NCI-H345 (cell line): ENCODE data around the gene TRIP13.
A peak's percentile ranks its signal among the peaks of the same experiment; 100 is the strongest.
"Not testable (repeated sequence)": the region's sequence is repeated elsewhere in the genome, so short reads cannot be mapped to it uniquely, and the experiment has no call there.

Source experiments
- DNase-seq: peaks from one replicate; lab custom pipeline; 2025; lab: John Stamatoyannopoulos, UW

Gene TRIP13, protein sequence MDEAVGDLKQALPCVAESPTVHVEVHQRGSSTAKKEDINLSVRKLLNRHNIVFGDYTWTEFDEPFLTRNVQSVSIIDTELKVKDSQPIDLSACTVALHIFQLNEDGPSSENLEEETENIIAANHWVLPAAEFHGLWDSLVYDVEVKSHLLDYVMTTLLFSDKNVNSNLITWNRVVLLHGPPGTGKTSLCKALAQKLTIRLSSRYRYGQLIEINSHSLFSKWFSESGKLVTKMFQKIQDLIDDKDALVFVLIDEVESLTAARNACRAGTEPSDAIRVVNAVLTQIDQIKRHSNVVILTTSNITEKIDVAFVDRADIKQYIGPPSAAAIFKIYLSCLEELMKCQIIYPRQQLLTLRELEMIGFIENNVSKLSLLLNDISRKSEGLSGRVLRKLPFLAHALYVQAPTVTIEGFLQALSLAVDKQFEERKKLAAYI

DNA sequence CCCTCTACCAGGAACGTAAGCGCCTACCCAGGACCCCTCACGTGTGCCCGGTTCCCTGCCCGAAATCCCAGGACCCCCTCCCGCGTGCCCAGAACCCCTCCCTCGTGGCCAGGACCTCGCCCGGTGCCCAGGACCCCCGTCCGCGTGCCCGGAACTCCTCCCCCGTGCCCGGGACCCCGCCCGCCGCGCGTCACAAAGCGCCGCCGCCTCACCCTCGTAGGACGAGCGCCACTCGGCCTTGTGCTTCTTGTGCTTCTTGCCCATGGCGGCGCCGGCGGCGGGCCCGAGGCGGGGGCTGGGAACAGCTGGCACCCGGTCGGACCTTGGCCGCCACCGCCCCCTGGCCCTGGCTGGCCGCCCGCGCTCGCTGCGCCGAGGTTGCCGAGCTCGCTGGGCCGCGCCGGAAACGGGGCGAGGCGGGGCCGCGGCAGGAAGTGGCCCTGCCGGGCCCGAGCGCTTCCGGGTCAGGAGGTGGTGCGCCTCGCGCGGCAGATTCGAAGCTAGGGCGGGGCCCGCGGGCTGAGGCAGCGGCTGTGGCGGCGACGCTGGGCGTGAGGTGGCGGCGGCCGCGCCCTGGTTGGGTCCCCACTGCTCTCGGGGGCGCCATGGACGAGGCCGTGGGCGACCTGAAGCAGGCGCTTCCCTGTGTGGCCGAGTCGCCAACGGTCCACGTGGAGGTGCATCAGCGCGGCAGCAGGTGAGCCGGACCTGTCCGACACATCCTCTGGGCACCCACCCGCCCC is at the start of gene TRIP13, which contains the start of gene BRD9:
Gene TRIP13, plus strand, starts transcription at position 491 of the 743 bp plus-strand sequence. Its CDS starts 115 bp downstream, at position 606.
Gene BRD9, minus strand, starts transcription at position 408 of the 743 bp plus-strand sequence. Its CDS starts 144 bp downstream, at position 264.
- peak; percentile 89 for DNase-seq

DNA sequence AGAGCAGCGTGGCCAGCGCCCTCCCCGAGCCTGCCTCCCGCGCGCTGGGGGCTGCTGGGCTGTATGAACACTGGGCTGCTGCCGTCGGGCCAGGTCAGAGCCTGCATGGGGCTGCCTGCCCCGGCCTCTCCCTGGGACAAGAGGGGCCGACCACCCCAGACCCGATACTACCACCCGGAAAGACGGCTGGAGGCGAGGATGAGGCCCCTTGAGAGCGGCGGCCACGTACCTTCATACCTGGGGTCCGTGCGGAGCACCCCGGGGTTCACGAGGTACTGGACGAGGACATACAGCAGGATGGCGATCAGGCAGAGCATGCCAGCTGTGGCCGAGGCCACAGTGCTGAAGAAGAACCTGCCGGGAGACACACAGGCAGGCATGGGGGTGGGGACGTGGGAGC is 49.3 kb upstream of the TRIP13 start:
- DNase-seq, result not testable (repeated sequence)

DNA sequence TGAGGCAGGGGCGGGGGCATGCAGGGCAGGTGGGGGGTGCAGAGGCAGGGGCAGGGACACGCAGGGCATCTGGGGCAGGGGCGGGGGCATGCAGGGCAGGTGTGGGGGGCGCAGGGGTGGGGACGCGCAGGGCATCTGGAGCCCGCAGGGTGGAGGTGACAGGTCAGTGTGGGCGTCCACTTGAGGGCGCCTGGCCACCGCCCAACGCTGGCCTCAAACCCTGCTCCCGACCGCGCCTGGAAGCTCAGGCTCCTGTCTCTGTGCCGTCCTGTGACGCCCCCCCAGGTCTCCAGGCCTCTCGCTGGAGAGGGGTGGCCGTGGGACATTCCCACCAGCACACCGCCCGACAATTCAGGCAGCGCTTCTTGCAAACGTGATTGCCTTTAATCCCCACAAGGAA is 48.8 kb upstream of the TRIP13 start:
- not testable (repeated sequence) for DNase-seq

DNA sequence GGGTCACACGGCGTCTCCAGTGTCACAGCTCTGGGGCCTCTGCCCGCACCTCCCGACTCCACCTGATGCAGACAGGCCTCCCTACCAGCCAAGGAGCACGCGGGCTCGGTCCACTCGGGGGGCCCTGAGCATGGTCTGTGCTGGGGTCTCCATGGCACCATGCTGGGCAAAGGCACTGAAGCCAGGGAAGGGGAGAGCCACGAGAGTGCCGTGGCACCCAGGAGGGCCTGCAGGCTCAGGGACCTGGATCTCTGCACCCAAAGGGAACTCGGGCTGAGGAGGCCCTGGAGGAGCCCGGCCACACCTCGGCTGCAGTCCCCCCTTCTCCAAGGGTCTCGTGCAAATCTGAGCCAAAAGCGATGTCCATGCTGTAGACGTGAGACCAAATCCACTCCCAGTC is 48.3 kb upstream of the TRIP13 start:
- DNase-seq, result not testable (repeated sequence)

DNA sequence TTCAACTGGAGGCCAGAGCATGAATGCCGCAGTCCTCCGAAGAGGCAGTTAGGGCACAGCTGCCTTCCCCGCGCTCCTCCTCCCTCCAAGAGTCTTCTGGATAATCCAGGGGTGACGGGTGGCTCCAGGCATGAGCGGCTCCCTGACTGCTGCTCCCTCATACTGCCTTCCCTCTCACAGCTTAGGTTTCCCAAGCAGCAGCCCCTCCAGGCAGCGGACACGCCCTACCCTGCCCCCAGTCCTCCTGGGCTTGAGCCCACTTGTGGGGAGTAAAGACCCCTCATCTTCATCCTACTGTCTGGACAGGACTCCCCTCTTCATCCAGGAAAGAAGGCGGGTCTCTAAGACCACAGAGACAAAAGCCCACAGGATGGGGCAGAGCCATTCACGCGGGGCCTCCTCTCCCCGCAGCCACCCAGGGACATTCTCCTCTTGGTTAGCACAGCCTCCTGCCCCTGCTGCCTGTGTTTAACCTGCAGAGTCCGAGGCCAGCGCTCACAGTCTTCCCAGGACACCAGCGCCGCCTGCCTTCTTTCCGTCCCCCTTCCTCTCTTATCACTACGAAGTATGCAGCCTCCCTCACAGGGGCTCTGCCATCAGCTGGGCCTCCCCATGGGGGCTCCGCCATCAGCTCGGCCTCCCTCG is 47.5 kb upstream of the TRIP13 start:
- not testable (repeated sequence) for DNase-seq

DNA sequence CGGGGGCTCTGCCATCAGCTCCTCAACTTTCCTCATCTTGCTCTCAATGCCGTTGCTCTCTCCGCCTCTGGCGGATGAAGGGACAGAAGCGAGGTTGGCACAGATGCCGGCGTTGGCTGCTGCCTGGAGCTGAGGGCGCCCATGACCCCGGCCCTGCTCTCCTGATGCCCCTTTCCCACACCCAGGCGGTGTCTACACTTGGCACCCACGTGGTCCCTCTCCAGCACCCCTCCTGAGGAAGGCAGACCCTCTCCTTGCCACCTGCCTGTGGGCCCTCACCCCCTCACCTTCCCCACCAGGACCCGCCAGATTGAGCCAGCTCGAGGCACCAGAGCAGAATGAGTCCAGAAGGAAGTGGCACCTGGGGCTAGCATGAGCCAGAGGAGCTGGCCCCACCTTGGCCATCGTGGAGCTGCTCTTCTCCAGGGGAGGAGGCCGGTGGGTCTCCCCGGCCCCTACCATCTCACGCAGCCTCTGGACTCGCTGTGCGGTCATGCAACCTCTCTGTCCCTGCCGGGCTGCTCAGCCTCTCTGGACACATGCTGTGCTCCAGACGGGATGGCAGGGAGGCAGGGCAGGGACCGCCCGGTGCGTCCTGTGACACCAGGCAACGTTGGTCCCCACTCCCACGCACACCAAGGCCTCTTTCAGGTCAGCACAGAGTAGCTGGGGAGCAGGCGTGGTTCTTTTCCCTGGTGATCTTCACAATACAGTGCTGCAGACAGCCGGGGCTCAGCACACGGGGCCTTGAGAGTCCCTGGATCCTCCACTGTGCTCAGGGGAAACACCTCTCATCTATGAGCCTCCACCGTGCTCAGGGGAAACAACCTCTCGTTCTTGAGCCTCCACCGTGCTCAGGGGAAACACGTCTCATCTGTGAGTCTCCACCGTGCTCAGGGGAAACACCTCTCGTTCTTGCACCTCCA is 46.7 kb upstream of the TRIP13 start:
- DNase-seq, result not testable (repeated sequence)

DNA sequence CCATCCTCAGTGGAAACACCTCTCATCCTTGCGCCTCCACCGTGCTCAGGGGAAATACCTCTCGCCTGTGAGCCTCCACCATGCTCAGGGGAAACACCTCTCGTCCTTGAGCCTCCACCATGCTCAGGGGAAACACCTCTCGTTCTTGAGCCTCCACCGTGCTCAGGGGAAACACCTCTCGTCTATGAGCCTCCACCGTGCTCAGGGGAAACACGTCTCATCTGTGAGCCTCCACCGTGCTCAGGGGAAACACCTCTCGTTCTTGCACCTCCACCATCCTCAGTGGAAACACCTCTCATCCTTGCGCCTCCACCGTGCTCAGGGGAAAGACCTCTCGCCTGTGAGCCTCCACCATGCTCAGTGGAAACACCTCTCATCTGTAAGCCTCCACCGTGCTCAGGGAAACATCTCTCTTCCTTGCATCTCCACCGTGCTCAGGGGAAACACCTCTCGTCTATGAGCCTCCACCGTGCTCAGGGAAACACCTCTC is 46.0 kb upstream of the TRIP13 start:
- DNase-seq, result not testable (repeated sequence)

DNA sequence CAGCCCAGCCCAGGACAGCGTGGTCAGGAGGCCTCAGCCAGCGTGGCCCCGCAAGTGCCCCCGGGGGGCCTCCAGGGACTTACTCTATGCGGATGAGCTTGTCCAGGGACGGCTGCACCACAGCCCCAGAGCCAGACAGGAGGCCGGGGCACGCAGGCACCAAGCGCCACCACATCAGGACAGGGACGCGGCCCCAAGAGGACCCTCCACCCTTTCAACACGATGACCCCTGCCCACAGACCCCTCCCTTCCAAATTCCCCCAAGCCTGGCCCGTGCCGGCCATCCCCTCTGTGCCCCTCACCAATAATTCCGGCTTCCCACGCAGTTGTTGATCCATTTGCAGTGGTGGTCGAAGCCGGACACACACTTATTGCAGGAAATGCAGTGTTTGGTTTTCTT is 45.5 kb upstream of the TRIP13 start:
- DNase-seq, result not testable (repeated sequence)

DNA sequence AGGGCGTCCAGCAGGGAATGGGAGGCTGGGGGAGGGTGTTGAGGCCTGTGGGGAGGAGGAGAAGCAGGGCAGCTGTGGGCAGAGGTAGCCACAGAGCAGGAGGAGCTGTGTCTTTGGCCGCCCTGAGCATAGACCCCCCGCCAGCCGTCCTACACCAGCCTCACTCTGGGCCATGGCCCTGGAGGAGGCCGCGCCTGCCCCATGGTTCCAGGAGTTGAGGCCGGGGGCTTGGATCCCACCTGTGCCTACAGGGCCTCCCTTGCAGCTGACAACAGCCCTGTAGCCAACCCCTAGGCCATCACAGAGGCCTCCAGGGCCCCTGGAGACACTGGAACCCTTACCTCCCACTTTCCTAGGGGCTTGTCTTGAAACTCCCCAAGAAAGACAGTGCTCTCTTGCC is 44.9 kb upstream of the TRIP13 start:
- not testable (repeated sequence) for DNase-seq

DNA sequence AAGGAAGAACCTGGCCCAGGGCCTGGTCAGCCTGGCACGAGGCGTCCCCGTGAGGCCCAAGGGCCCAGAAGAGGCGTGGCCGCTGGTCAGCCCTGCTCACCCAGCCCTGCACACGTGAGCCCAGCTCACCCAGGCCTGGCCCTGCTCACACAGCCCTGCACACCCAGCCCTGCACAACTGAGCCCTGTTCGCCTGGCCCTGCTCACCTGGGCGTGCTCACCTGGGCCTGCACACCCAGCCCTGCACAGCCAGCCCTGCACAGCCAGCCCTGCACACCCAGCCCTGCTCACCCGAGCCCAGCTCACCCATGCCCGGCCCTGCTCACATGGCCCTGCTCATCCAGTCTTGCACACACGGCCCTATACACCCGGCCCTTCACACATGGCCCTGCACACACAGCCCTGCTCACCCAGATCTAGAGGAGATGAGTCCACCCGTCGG is 44.0 kb upstream of the TRIP13 start:
- DNase-seq, result no peak

DNA sequence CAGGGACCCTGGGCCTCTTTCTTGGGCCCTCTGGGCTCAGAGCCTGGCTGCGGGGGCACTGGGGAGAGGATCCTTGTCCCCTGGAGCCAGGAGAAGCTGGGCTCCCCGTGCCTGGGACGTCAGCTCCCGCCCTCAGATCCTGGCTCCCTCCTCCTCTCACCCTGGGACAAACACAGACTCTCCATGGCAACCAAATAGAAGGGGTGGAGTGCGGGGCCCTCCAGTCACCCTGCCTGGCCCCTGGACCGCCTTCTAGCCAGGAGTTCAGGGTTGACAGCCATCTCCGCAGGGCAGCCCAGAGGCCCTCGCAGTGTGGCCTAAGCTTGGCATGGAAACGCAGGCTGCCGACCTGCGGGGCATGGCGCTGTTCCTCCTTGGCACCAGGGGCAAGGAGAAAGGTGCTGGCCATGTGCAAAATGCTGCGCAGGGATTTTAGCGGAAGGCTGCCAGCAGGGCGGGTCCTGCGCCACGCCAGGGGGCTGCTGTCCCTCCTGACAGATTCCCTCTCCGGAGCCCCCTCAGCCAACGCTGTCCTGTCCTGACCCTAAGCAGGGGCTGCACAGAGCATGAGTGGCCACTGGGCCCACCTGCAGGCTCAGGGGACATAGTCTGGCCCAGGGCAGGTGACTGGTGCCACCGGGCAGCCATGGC is 42.9 kb upstream of the TRIP13 start:
- no peak for DNase-seq

DNA sequence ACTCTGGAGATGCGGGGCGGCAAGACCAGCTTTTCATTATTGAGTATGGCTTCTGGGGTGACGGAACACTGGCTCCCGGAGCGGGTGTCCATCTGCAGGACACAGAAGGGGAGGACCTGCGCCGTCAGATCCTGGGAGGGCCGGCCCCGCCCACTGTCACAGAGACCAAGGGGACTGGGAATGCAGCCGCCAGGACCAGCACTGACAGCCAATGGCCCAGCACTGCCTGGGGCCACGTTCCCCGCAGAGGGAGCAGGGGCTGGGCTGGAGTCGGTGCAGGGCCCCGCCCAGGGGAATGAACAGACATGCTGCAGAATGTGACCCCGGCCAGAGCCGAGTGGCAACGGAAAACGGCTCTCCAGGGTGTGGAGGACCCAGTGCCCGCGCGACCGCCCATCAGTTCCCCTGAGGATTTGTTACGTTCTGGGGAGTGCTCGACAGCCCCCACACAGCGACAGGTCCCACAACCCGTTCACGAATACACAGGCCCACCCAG is 42.1 kb upstream of the TRIP13 start, which contains the start of gene ZDHHC11:
Gene ZDHHC11, minus strand, starts transcription at position 476 of the 496 bp plus-strand sequence. Its CDS starts 384 bp downstream, at position 92.
- peak; percentile 28 for DNase-seq

DNA sequence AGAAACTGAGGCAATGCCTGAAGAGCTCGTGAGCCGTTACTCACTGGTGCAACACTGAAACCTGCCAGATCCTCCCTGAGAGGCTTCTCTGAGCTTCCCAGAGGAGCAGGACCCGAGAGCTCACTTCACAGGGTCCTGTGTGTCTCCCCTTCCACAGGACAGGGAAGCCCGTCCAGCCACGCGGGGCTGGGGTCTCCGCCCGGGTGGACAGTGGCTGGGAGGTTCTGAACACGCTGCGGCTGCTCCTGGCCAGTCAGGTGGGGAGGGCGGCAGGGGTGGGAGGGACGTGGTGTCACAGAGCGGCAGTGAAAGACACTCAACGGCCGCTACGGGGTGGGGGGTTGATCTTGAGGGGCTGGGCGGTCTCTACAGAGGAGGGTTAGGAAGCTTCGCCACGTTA is 41.6 kb upstream of the TRIP13 start:
- peak; percentile 16 for DNase-seq

DNA sequence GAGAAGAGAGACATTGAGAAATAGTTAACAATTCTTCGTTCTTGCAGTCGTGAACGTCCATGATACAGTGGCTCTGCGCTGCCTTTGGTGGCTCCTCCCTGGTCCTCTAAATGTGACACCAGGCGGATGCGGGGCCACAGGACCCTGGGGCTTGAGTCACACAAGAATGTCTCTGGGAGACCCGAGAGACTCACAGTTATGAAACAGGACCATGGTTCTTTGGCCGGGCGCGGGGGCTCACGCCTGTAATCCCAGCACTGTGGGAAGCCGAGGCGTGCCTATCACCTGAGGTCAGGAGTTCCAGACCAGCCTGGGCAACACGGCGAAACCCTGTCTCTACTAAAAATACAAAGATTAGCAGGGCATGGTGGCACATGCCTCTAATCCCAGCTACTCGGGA is 41.1 kb upstream of the TRIP13 start:
- no peak for DNase-seq

DNA sequence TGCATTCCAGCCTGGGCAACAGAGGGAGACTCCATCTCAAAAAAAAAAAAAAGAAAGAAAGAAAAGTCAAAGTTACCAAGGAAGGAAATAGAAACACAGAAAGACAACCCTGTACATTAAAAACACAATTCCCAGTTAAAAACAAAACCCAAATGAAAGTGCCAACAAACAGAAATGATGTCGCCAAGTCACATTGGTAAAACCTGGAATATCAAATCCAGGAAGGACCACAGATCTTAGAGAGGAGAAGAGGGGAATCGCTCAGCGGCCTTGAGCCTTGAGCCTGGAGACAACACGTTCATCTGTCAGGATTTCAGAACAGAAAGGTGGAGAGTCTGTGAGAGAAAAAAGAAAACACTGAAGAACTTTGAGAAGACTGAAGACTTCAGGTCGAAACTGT is 40.7 kb upstream of the TRIP13 start:
- DNase-seq, result no peak

DNA sequence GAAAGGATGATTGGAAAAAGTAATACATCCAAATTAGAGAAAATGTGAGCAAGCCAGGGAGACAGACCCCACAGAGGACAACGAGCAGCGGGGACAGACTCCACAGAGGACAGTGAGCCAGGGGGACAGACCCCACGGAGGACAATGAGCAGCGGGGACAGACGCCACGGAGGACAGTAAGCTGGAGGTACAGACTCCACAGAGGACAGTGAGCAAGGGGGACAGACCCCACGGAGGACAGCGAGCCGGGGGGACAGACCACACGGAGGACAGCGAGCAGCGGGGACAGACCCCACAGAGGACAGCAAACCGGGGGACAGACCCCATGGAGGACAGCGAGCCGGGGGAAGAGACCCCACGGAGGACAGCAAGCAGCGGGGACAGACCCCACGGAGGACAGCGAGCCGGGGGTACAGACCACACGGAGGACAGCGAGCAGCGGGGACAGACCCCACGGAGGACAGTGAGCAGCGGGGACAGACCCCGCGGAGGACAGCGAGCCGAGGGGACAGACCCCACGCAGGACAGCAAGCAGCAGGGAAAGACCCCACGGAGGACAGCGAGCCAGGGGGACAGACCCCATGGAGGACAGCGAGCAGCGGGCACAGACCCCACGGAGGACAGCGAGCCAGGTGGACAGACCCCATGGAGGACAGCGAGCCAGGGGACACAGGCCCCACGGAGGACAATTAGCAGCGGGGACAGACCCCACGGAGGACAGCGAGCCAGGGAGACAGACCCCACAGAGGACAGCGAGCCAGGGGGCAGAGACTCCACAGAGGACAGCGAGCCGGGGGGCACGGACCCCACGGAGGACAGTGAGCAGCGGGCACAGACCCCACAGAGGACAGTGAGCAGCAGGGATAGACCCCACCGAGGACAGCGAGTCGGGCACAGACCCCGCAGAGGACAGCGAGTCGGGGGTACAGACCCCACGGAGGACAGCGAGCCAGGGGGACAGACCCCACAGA is 40.0 kb upstream of the TRIP13 start:
- no peak for DNase-seq

DNA sequence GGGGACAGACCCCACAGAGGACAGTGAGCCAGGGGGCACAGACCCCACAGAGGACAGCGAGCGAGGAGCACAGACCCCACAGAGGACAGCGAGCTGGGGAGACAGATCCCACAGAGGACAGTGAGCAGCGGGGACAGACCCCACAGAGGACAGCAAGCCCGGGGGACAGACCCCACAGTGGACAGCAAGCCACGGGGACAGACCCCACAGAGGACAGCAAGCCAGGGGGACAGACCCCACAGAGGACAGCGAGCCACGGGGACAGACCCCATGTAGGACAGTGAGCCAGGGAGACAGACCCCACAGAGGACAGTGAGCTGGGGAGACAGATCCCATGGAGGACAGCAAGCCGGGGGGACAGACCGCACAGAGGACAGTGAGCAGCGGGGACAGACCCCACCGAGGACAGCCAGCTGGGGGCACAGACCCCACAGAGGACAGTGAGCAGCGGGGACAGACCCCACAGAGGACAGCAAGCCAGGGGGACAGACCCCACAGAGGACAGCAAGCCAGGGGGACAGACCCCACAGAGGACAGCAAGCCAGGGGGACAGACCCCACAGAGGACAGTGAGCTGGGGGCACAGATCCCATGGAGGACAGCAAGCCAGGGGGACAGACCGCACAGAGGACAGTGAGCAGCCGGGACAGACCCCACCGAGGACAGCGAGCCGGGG is 39.1 kb upstream of the TRIP13 start:
- DNase-seq, result not testable (repeated sequence)

DNA sequence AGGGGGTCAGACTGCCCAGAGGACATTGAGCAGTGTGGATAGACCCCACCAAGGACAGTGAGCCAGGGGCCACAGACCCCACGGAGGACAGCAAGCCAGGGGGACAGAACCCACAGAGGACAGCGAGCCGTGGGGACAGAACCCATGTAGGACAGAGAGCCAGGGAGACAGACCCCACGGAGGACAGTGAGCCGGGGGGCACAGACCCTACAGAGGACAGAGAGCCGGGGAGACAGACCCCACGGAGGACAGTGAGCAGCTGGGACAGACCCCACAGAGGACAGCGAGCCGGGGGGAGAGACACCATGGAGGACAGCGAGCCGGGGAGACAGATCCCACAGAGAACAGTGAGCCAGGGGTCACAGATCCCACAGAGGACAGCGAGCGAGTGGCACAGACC is 38.5 kb upstream of the TRIP13 start:
- no peak for DNase-seq
